Ectodermal cell (in vitro differentiated cells): Measurements from ENCODE around the gene CPVL.
"Not testable (repeated sequence)": the region's sequence is repeated elsewhere in the genome, so short reads cannot be mapped to it uniquely, and the experiment has no call there.

Experiments used
- H3K27ac ChIP-seq: 2 replicates; pipeline ENCODE4 v1.7.0; 2013; ENCODE audit warnings: mild to moderate bottlenecking, low read depth, low read length; ENCODE audit not compliant: insufficient read depth, poor library complexity, severe bottlenecking
- H3K27me3 ChIP-seq: 2 replicates; pipeline ENCODE4 v1.7.0; 2013; ENCODE audit warnings: mild to moderate bottlenecking, low read length; ENCODE audit not compliant: insufficient read depth, control insufficient read depth, poor library complexity, severe bottlenecking
- H3K36me3 ChIP-seq: one replicate; pipeline ENCODE4 v1.7.0; 2013; ENCODE audit warnings: low read length; ENCODE audit not compliant: control insufficient read depth, insufficient read depth
- H3K4me1 ChIP-seq: one replicate; pipeline ENCODE4 v1.7.0; 2013; ENCODE audit warnings: low read length; ENCODE audit not compliant: control insufficient read depth, insufficient read depth
- H3K4me3 ChIP-seq: 2 replicates; pipeline ENCODE4 v1.7.0; 2013; ENCODE audit warnings: low read depth, low read length, control low read depth; ENCODE audit not compliant: insufficient read depth
- H3K9me3 ChIP-seq: 2 replicates; pipeline ENCODE4 v1.7.0; 2013; ENCODE audit warnings: mild to moderate bottlenecking, low read length, moderate library complexity; ENCODE audit not compliant: control insufficient read depth
- WGBS, 2 experiments: methylation state at CpG; one replicate each; pipeline ENCODE4 v1.1.7; 2013; ENCODE audit warnings: missing lambda C conversion rate in 2 of 2; 5-methylcytosine and 5-hydroxymethylcytosine counted together

CPVL gene

GRCh38 chr7:29123626-29124190 lies 22.6 kb downstream of the CPVL start:
- Histone ChIP-seq H3K9me3 (no peaks in the 10 kb centered on the region), H3K27me3 (no peaks in the 10 kb centered on the region), H3K4me3 (no peak overlapping the region), H3K27ac (no peak overlapping the region), H3K4me1 (no peaks in the 10 kb centered on the region), H3K36me3 (no peaks in the 10 kb centered on the region)
- 80 to 92% methylated on average over 1 of the region's 1 CpG for WGBS, 2 experiments

DNA sequence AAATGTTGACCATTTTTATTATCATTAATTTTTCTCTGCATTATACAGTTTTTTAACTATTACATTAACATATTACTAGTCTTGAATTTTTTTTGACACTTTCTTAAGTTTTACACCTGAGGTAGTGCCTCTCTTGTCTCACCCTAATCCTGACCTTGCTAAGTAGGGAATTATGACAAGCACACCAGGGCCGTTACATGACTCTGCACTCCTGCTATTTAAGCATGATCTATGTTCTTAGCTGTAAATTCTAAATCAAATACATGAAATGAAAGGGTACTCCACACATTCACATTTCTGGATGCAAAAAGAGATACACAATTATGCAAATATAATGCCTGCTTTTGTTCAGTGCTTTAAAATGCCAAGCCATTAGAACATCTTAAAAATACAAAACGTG lies 23.6 kb downstream of the CPVL start:
- Histone ChIP-seq H3K27ac (no peak overlapping the region), H3K4me1 (no peaks in the 10 kb centered on the region), H3K9me3 (no peaks in the 10 kb centered on the region), H3K36me3 (no peaks in the 10 kb centered on the region), H3K27me3 (no peaks in the 10 kb centered on the region), H3K4me3 (no peak overlapping the region)
- 93 to 100% methylated on average over 2 of the region's 2 CpGs for WGBS, 2 experiments

DNA sequence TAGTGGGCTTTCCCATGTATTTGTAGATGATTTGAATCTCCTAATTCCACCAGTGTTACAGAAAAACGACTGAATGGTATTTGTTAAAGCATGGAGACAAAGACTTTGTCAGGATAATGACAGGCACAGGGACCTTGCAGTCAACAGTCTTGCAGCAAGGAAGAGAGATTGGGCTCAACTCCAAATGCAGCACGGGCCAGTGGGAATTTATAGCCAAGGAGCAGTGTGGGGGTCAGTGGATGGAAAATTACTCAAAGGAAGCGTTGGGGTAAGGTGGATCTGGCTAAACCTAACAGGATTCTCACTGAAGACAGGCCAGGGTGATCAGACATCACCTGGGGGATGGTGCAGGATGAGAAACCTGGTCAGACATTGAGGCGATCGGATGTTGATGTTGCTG lies 24.3 kb downstream of the CPVL start:
- no peak overlapping the region for H3K4me3 ChIP-seq
- no peaks in the 10 kb centered on the region for H3K9me3 ChIP-seq
- H3K27ac ChIP-seq = no peak overlapping the region
- H3K27me3 ChIP-seq = no peaks in the 10 kb centered on the region
- no peaks in the 10 kb centered on the region for H3K36me3 ChIP-seq
- no peaks in the 10 kb centered on the region for H3K4me1 ChIP-seq
- 81 to 83% methylated on average over 5 of the region's 5 CpGs for WGBS, 2 experiments

GRCh38 chr7:29120955-29121354 lies 25.4 kb downstream of the CPVL start:
- H3K9me3 ChIP-seq = no peaks in the 10 kb centered on the region
- WGBS, 2 experiments = 97 to 100% methylated on average over 2 of the region's 2 CpGs
- H3K4me1 ChIP-seq = no peaks in the 10 kb centered on the region
- no peaks in the 10 kb centered on the region for H3K36me3 ChIP-seq
- no peak overlapping the region for H3K27ac ChIP-seq
- no peak overlapping the region for H3K4me3 ChIP-seq
- H3K27me3 ChIP-seq = no peaks in the 10 kb centered on the region

DNA sequence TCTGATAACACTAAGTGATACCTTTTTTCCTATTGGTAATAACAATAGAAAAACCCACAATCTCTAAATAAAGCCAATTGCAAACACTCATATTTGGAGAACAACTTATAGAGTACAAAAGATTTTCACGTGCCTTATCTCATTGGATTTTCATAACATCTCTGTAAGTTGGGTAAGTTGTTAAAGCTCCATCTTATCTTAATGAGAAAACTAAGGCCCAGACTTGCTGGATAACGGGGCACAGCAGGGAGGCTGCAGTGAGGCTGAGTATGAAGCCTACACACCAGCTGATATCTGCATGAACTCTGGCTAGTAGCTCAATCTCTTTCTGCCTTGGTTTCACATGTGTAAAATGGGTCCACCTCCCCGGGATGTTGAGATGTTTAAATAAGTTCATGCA lies 26.8 kb downstream of the CPVL start:
- 93 to 96% methylated on average over 3 of the region's 3 CpGs for WGBS, 2 experiments
- Histone ChIP-seq H3K36me3 (no peaks in the 10 kb centered on the region), H3K27ac (no peak overlapping the region), H3K4me3 (no peak overlapping the region), H3K4me1 (no peaks in the 10 kb centered on the region), H3K27me3 (no peaks in the 10 kb centered on the region), H3K9me3 (no peaks in the 10 kb centered on the region)

GRCh38 chr7:29116361-29117200 lies 29.8 kb downstream of the CPVL start:
- WGBS, 2 experiments = 90 to 93% methylated on average over 5 of the region's 5 CpGs
- Histone ChIP-seq H3K27ac (no peak overlapping the region), H3K36me3 (no peaks in the 10 kb centered on the region), H3K4me3 (no peak overlapping the region), H3K27me3 (no peaks in the 10 kb centered on the region), H3K9me3 (no peaks in the 10 kb centered on the region), H3K4me1 (no peaks in the 10 kb centered on the region)

DNA sequence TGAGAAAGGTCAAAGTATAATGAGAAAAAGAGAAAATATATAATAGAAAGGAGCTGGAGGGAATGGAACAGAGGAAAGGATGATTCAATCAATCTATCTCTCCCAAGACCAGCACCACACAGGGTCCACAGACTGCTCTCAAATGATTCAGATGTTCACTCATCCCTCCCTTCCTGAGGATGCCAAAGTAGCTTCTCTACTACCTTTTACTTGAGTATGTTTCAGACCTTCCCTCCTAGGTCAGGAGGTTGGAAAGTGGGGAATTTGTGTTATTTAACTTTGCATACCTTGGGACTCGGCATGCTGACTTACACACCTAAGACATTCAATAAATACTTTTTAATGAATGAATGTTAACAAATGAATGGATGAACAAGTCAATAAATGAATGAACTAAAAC lies 30.6 kb downstream of the CPVL start:
- H3K4me1 ChIP-seq = no peaks in the 10 kb centered on the region
- H3K36me3 ChIP-seq = no peaks in the 10 kb centered on the region
- no peak overlapping the region for H3K27ac ChIP-seq
- no peaks in the 10 kb centered on the region for H3K27me3 ChIP-seq
- no peak overlapping the region for H3K4me3 ChIP-seq
- H3K9me3 ChIP-seq = no peaks in the 10 kb centered on the region
- no CpG with 5 or more reads among the region's 1 CpG for WGBS, 2 experiments

DNA sequence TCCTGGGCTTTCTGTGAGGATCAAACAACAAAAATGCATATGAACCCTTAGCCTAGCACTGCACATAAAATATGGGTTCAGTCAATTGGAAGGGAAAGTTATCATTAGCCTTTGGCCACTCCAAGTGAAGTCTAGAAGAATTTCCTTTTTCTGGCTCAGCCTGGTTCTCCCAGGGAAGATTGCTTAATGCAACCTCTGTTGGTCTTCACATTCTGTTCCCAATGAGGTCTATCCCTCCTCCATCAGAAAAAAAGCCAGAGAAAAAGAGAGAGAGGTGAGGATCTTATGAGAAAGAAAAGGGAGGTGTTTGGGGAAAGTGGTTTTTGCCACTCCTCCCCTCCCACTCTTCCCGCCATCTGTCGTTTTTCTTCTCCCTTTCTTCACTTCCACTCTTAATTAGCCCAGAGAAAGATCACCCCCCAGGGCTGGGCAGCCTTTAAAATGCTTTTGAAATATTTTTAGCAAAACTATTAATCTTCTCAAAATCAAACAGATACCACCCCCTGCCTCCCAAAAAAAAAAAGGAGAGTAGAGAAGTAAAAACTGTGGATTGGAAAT lies 31.1 kb downstream of the CPVL start:
- Histone ChIP-seq H3K36me3 (no peaks in the 10 kb centered on the region), H3K9me3 (no peaks in the 10 kb centered on the region), H3K27ac (no peak overlapping the region), H3K4me3 (no peak overlapping the region), H3K4me1 (no peaks in the 10 kb centered on the region), H3K27me3 (no peaks in the 10 kb centered on the region)
- WGBS, 2 experiments = 77 to 80% methylated on average over 2 of the region's 2 CpGs

DNA sequence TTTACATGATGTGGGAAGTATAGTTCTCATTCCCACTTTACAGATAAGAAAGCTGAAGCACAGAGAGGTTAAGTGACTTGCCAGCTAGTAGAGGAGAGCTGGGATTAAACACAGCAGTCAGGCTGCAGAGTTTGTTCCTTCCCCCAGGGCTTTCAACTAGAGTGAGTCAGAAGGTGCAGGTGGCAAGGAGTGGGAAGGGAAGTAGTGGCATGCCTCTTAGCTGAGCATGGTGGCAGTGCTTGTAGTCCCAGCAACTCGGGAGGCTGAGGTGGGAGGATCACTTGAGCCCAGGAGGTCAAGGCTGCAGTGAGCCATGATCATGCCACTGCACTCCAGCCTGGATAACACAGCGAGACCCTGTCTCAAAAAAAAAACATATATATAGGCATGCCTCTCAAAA lies 32.1 kb downstream of the CPVL start:
- not testable (repeated sequence) for H3K4me1 ChIP-seq, H3K9me3 ChIP-seq, H3K27me3 ChIP-seq, H3K27ac ChIP-seq, H3K36me3 ChIP-seq, H3K4me3 ChIP-seq
- WGBS, 2 experiments = 86% methylated on average over 2 of the region's 2 CpGs

DNA sequence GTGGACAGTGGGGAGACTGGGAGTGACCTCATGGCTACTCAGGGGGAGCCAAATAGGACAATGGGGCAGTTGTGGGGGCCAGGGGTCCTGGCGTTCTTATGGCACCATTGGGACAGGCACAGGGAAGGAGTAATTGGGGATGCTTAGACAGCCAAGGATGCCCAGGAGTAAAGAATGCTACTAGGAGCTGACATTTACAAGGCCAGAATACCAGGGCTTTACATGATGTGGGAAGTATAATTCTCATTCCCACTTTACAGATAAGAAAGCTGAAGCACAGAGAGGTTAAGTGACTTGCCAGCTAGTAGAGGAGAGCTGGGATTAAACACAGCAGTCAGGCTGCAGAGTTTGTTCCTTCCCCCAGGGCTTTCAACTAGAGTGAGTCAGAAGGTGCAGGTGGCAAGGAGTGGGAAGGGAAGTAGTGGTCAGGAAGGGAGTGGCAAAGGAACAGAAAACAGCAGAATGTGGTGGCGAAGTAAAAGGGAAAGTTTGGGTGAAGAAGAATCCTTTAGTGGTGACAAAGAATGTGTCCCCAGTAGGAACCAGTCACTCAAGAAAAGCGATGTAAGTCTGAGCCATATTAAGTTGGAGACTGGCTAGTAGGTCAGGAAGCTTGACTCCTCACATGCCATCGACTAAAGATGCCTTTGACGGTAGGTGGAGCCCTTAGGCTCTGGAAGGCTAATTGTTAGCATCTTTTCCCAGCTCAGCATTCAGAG lies 32.8 kb downstream of the CPVL start:
- Histone ChIP-seq H3K36me3 (no peaks in the 10 kb centered on the region), H3K9me3 (no peaks in the 10 kb centered on the region), H3K27me3 (no peaks in the 10 kb centered on the region), H3K4me3 (no peak overlapping the region), H3K4me1 (no peaks in the 10 kb centered on the region), H3K27ac (no peak overlapping the region)
- WGBS, 2 experiments = 50 to 56% methylated on average over 5 of the region's 5 CpGs
